Breast epithelium (tissue), 4 donors: Measurements from ENCODE around the gene FNTB. TPM values are rescaled to one million over a fixed set of nuclear protein-coding genes. Genes with fewer than 3 reads are reported as not detected.
A peak's percentile ranks its signal among the peaks of the same experiment; 100 is the strongest.

Experiments used
- DNase-seq, 2 donors: peaks; one replicate each; pipeline ENCODE4 v3.0.0-alpha.2; 2019; ENCODE audit warnings: low spot score in 2 of 2
- H3K27ac ChIP-seq, 2 donors: fragments of 200-600 bp; sonication (generic) in 1 of 2; one replicate each; pipeline ENCODE4 v1.5.1; 2016 to 2019; ENCODE audit warnings: mild to moderate bottlenecking in 1 of 2
- H3K27me3 ChIP-seq, 2 donors: fragments of 200-600 bp; sonication (generic) in 1 of 2; one replicate each; pipeline versions ENCODE4 v1.5.1 to v1.6.0; 2017 to 2019; ENCODE audit warnings: control low read depth in 1 of 2, mild to moderate bottlenecking in 1 of 2
- H3K36me3 ChIP-seq: fragments of 200-600 bp; one replicate; pipeline ENCODE4 v1.5.1; 2019
- H3K4me1 ChIP-seq, 2 donors: fragments of 200-600 bp; sonication (generic); one replicate each; pipeline ENCODE4 v1.5.1; 2016 to 2019; ENCODE audit warnings: control low read depth in 1 of 2
- H3K4me3 ChIP-seq, 3 donors: fragments of 200-600 bp; sonication (generic); 1 replicate in 2 of 3; 2 replicates in 1 of 3; pipeline ENCODE4 v1.5.1; 2016 to 2019; ENCODE audit warnings: mild to moderate bottlenecking in 3 of 3, moderate library complexity in 2 of 3
- H3K9me3 ChIP-seq, 2 donors: fragments of 200-600 bp; sonication (generic) in 1 of 2; one replicate each; pipeline ENCODE4 v1.5.1; 2016 to 2019; ENCODE audit warnings: control low read depth in 1 of 2
- POLR2A ChIP-seq: fragments of 450-650 bp; IDR thresholded peaks from one replicate; pipeline ENCODE4 v1.6.1; 2016; ENCODE audit warnings: antibody characterized with exemption, mild to moderate bottlenecking, moderate library complexity
- POLR2AphosphoS5 ChIP-seq, 3 donors: sonication (generic); formaldehyde crosslinking; IDR thresholded peaks; one replicate each; pipeline ENCODE4 v1.6.1; 2017; ENCODE audit warnings: antibody characterized with exemption in 3 of 3
- intact Hi-C: fragments of 100-400 bp; cut with DNase I; formaldehyde crosslinking; loops from one replicate; pipeline ENCODE4 v1.15.1; 2023; ENCODE audit warnings: low total_unique reads
- total RNA-seq, 3 donors: library from RNA; depleted of rRNA; stranded (reverse); fragments of >200 nt; gene quantifications; one replicate each; pipeline ENCODE4 v1.1.0, GENCODE V29; 2016
- TF ChIP-seq, protein P1 (sequence below), 3 donors: fragments of 450-650 bp; IDR thresholded peaks; one replicate each; pipeline ENCODE4 v1.5.1; 2016 to 2017; ENCODE audit warnings: antibody characterized with exemption in 3 of 3, mild to moderate bottlenecking in 3 of 3, moderate library complexity in 3 of 3

FNTB gene
- total RNA-seq, 3 donors from 2014 or later, result 15.7 to 22.9 (median 18.9) TPM

- Histone ChIP-seq H3K27me3 (no peaks in the 10 kb centered on the region), H3K9me3 (no peaks in the 10 kb centered on the region), H3K4me1 (peaks cover 0 to under 1% of the 10 kb centered on the region in 2 donors), H3K4me3 (no peak overlapping the region), H3K36me3 (no peaks in the 10 kb centered on the region), H3K27ac (no peak overlapping the region)
- DNase-seq, result no peak
- intact Hi-C loops, result no loop called here
- TF ChIP-seq POLR2AphosphoS5 (IDR thresholded peaks at IDR 0.05) (no peak), POLR2A (no peak)
- TF ChIP-seq, protein P1, sequence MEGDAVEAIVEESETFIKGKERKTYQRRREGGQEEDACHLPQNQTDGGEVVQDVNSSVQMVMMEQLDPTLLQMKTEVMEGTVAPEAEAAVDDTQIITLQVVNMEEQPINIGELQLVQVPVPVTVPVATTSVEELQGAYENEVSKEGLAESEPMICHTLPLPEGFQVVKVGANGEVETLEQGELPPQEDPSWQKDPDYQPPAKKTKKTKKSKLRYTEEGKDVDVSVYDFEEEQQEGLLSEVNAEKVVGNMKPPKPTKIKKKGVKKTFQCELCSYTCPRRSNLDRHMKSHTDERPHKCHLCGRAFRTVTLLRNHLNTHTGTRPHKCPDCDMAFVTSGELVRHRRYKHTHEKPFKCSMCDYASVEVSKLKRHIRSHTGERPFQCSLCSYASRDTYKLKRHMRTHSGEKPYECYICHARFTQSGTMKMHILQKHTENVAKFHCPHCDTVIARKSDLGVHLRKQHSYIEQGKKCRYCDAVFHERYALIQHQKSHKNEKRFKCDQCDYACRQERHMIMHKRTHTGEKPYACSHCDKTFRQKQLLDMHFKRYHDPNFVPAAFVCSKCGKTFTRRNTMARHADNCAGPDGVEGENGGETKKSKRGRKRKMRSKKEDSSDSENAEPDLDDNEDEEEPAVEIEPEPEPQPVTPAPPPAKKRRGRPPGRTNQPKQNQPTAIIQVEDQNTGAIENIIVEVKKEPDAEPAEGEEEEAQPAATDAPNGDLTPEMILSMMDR (IDR thresholded peaks at IDR 0.05), result no peak
Observed at GRCh38 chr14:65065719-65066118, 79.0 kb downstream of the FNTB start.

DNA sequence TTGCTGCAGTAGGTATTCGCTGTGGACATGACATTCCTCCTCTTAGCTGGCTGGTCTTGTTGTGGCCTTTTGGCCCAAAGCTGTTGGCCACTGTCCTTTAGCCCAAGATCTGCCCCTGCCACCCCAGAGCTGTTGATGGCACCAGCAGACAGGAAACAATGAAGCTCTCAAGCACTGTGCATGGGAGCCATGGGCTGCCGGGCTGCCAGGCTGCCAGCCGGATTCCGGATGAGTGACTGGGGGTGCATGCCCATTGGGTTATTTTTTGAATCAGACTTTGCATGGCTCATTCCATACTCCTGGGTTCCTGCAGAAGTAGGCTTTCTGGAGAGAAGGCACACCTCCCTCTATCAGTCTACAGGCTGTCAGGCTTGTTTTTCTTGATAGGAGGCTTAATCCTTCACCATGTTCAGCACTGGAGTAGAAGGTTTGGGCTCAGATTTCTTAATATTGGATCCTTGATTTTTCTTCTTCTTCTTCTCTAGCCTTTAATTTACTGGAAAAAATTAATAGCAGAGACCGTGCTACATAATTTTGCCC lies 83.2 kb downstream of the FNTB start:
- no peaks in the 10 kb centered on the region for H3K36me3 ChIP-seq
- H3K4me3 ChIP-seq, result no peak overlapping the region
- no peak overlapping the region for H3K27ac ChIP-seq
- DNase-seq, result no peak
- peaks cover 0 to 5% of the 10 kb centered on the region in 2 donors for H3K4me1 ChIP-seq
- TF ChIP-seq POLR2AphosphoS5 (IDR thresholded peaks at IDR 0.05) (no peak), POLR2A (no peak)
- TF ChIP-seq, protein P1 (IDR thresholded peaks at IDR 0.05), result no peak
- no peaks in the 10 kb centered on the region for H3K9me3 ChIP-seq
- H3K27me3 ChIP-seq, result no peaks in the 10 kb centered on the region
- intact Hi-C loops, result loop anchor here (1.0 kb wide), 1 partner anchor 21 kb away; no protein-coding TSS in a partner anchor

DNA sequence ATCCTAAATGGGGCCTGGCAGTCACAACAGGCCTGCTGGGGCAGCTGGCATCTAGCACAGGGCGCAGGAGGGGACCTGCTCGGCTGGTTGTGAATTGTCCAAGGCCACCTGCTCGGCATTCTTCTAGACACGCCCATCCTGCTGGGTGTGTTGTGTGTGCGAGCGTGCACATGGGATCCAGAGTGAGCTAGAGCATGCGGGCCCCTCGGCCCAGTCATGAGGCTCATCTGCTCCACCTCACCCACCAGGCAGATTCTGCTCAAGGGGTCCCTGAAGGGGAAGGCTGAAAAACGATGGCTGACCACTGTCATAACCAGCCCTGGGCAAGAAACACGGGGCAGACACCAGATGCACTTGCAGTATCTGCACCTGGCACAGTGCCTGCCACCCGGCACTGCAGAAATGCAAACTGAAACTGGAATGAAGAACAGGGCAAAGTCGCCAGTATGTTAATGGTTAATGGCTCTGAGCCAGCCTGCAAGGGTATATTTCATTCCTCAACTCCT lies 83.8 kb downstream of the FNTB start:
- H3K36me3 ChIP-seq, result no peaks in the 10 kb centered on the region
- peaks cover 0 to 5% of the 10 kb centered on the region in 2 donors for H3K4me1 ChIP-seq
- intact Hi-C loops, result no loop called here
- H3K27ac ChIP-seq, result peak overlapping the region in 1 of 2 donors; percentile 14
- H3K4me3 ChIP-seq, result peak overlapping the region in 2 of 3 donors; percentile 6 to 36
- peak; percentile 32 to 62 for DNase-seq
- H3K27me3 ChIP-seq, result no peaks in the 10 kb centered on the region
- no peaks in the 10 kb centered on the region for H3K9me3 ChIP-seq
- TF ChIP-seq POLR2A (no peak), POLR2AphosphoS5 (IDR thresholded peaks at IDR 0.05) (no peak)
- TF ChIP-seq, protein P1 (IDR thresholded peaks at IDR 0.05), result no peak

GRCh38 chr14:65071544-65071943 lies 84.8 kb downstream of the FNTB start:
- Histone ChIP-seq H3K36me3 (no peaks in the 10 kb centered on the region), H3K27ac (peak overlapping the region in 1 of 2 donors; percentile 17)

DNA sequence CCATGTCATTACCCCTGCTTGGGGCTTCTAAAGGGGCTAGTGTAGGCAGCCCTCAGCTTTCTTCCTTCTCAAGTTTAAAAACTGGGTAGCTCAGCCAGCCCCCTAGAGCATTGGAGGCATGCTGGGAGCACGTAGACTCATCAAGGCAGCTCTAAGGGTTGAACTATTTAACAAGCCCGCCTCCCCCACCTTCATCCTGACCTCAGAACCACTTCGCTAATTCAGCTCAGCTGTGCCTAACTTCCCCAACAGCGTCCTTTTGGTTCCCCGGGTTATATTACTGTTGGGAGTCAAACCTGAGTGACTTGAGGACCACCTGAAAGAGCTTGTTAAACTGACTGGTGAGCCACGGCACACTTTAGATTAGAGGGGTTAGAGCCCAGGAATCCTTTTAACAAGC lies 85.6 kb downstream of the FNTB start:
- H3K9me3 ChIP-seq, result no peaks in the 10 kb centered on the region
- H3K27me3 ChIP-seq, result no peaks in the 10 kb centered on the region
- H3K36me3 ChIP-seq, result peaks cover 5% of the 10 kb centered on the region
- peaks cover 0 to 5% of the 10 kb centered on the region in 2 donors for H3K4me1 ChIP-seq
- H3K27ac ChIP-seq, result peak overlapping the region; percentile 16 to 17
- no peak overlapping the region for H3K4me3 ChIP-seq
- TF ChIP-seq POLR2AphosphoS5 (IDR thresholded peaks at IDR 0.05) (no peak), POLR2A (no peak)
- TF ChIP-seq, protein P1 (IDR thresholded peaks at IDR 0.05), result no peak
- intact Hi-C loops, result no loop called here
- no peak for DNase-seq

More at GRCh38 chr14:65071544-65071943, 84.8 kb downstream of the FNTB start:
- H3K4me1 ChIP-seq, result peaks cover 0 to 5% of the 10 kb centered on the region in 2 donors
- H3K4me3 ChIP-seq, result no peak overlapping the region
- no peaks in the 10 kb centered on the region for H3K9me3 ChIP-seq
- TF ChIP-seq POLR2AphosphoS5 (IDR thresholded peaks at IDR 0.05) (no peak), POLR2A (no peak)
- TF ChIP-seq, protein P1 (IDR thresholded peaks at IDR 0.05), result no peak
- DNase-seq, result no peak
- H3K27me3 ChIP-seq, result no peaks in the 10 kb centered on the region
- intact Hi-C loops, result no loop called here
